ENCODE results near the gene ARID1B. TPM values are rescaled to one million over a fixed set of nuclear protein-coding genes. Genes with fewer than 3 reads are reported as not detected.

Gene ARID1B
- total RNA-seq, 1 experiment from 2014 or later, result 63.9 TPM

GRCh38 chr6:156910938-156911337, 133.8 kb downstream of the ARID1B start:
- POLR2A ChIA-PET, result interaction anchor here (0.6 to 1.5 kb wide), 5 partner anchors 10 to 132 kb away, joined by 3 to 4 read pairs (median 4); no protein-coding TSS in a partner anchor
- Mint-ChIP-seq H3K4me1 (ENCODE audit: insufficient read depth, unreplicated experiment) (no peaks in the 10 kb centered on the region), H3K27ac (ENCODE audit: low read depth, unreplicated experiment) (no peak overlapping the region), H3K36me3 (ENCODE audit: insufficient read depth, unreplicated experiment) (peaks cover 12% of the 10 kb centered on the region), H3K9me3 (ENCODE audit: unreplicated experiment) (no peaks in the 10 kb centered on the region), H3K27me3 (ENCODE audit: insufficient read depth, unreplicated experiment) (no peaks in the 10 kb centered on the region), H3K4me3 (ENCODE audit: unreplicated experiment) (no peak overlapping the region)
- CTCF ChIA-PET, result interaction anchor here (0.6 to 0.7 kb wide), 2 partner anchors 42 to 135 kb away, joined by 4 to 5 read pairs; no protein-coding TSS in a partner anchor
- intact Hi-C loops (cut with micrococcal nuclease), result no loop called here
- peak; percentile 17 for DNase-seq (ENCODE audit: unreplicated experiment)
- no TSS peak for BruUV-seq (replicated peaks)
- TF ChIP-seq CTCF (IDR thresholded peaks at IDR 0.05; ENCODE audit: unreplicated experiment), result no peak

- TF ChIP-seq CTCF (IDR thresholded peaks at IDR 0.05; ENCODE audit: unreplicated experiment), result no peak
- Mint-ChIP-seq H3K9me3 (ENCODE audit: unreplicated experiment) (no peaks in the 10 kb centered on the region), H3K36me3 (ENCODE audit: insufficient read depth, unreplicated experiment) (peaks cover 12% of the 10 kb centered on the region), H3K27ac (ENCODE audit: low read depth, unreplicated experiment) (no peak overlapping the region), H3K4me3 (ENCODE audit: unreplicated experiment) (no peak overlapping the region), H3K4me1 (ENCODE audit: insufficient read depth, unreplicated experiment) (no peaks in the 10 kb centered on the region), H3K27me3 (ENCODE audit: insufficient read depth, unreplicated experiment) (no peaks in the 10 kb centered on the region)
- POLR2A ChIA-PET, result interaction anchor here (1.1 kb wide), 1 partner anchor 131 kb away, joined by 4 read pairs; no protein-coding TSS in a partner anchor
- no peak for DNase-seq (ENCODE audit: unreplicated experiment)
- BruUV-seq (replicated peaks), result no TSS peak
- CTCF ChIA-PET, result no interaction called here
- intact Hi-C loops (cut with micrococcal nuclease), result no loop called here
Observed at GRCh38 chr6:156911581-156911980, 134.4 kb downstream of the ARID1B start.

GRCh38 chr6:156912431-156912830, 135.3 kb downstream of the ARID1B start:
- peaks cover 12% of the 10 kb centered on the region for H3K36me3 Mint-ChIP-seq (ENCODE audit: insufficient read depth, unreplicated experiment)
- H3K27ac Mint-ChIP-seq (ENCODE audit: low read depth, unreplicated experiment), result no peak overlapping the region
- ChIA-PET CTCF (no interaction called here), POLR2A (no interaction called here)
- no peak for DNase-seq (ENCODE audit: unreplicated experiment)
- H3K27me3 Mint-ChIP-seq (ENCODE audit: insufficient read depth, unreplicated experiment), result no peaks in the 10 kb centered on the region
- H3K9me3 Mint-ChIP-seq (ENCODE audit: unreplicated experiment), result no peaks in the 10 kb centered on the region
- TF ChIP-seq CTCF (IDR thresholded peaks at IDR 0.05; ENCODE audit: unreplicated experiment), result no peak
- no peak overlapping the region for H3K4me3 Mint-ChIP-seq (ENCODE audit: unreplicated experiment)
- intact Hi-C loops (cut with micrococcal nuclease), result no loop called here
- no peaks in the 10 kb centered on the region for H3K4me1 Mint-ChIP-seq (ENCODE audit: insufficient read depth, unreplicated experiment)
- no TSS peak for BruUV-seq (replicated peaks)

- ChIA-PET CTCF (no interaction called here), POLR2A (no interaction called here)
- Mint-ChIP-seq H3K36me3 (ENCODE audit: insufficient read depth, unreplicated experiment) (peaks cover 5% of the 10 kb centered on the region), H3K27me3 (ENCODE audit: insufficient read depth, unreplicated experiment) (no peaks in the 10 kb centered on the region), H3K27ac (ENCODE audit: low read depth, unreplicated experiment) (no peak overlapping the region), H3K9me3 (ENCODE audit: unreplicated experiment) (no peaks in the 10 kb centered on the region), H3K4me1 (ENCODE audit: insufficient read depth, unreplicated experiment) (no peaks in the 10 kb centered on the region), H3K4me3 (ENCODE audit: unreplicated experiment) (no peak overlapping the region)
- TF ChIP-seq CTCF (IDR thresholded peaks at IDR 0.05; ENCODE audit: unreplicated experiment), result no peak
- no peak for DNase-seq (ENCODE audit: unreplicated experiment)
- intact Hi-C loops (cut with micrococcal nuclease), result no loop called here
- no TSS peak for BruUV-seq (replicated peaks)
Observed at GRCh38 chr6:156914181-156914580, 137.0 kb downstream of the ARID1B start.

Data from MCF 10A (cell line).